DMS53 treated with DMSO at 0.1 percent for 48 hours (cell line): ENCODE data around the gene PDGFC.
"Not testable (repeated sequence)": the region's sequence is repeated elsewhere in the genome, so short reads cannot be mapped to it uniquely, and the experiment has no call there.

Experiments used
- DNase-seq: peaks from one replicate; lab custom pipeline; 2025; ENCODE audit not compliant: unreplicated experiment; lab: John Stamatoyannopoulos, UW

PDGFC gene

DNA sequence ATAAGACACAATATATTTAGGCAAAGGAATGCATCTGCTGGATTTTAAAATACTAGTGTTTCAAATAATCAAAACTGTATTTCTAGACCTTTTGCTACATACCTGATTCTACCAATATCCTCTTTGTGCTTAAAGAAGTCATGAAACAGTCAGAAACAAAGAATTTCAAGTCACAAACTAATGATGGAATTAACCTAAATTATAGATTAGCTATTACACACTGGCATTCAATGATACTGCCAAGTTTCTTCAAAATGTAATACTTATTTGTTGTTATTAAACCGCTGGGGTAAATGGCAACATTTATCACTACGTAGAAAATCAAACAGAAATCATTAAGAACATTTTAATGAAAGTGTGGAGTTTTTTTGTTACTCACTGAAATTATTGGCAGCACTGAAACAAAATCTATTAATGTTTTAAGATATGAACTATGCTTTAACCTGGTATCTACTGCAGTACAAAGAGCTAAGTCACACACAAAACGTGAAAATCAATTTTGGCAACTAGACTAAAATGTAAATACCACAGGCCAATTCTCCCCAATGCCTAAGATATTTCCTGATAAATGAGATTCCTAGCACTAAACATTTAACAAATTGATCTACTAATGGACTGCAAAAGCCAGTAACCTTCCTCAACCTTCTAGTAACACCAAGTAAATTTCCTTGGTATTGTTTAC, 19.4 kb downstream of the PDGFC start:
- DNase-seq = no peak

- no peak for DNase-seq
Measured at GRCh38 chr4:156950948-156951347, 20.7 kb downstream of the PDGFC start.

DNA sequence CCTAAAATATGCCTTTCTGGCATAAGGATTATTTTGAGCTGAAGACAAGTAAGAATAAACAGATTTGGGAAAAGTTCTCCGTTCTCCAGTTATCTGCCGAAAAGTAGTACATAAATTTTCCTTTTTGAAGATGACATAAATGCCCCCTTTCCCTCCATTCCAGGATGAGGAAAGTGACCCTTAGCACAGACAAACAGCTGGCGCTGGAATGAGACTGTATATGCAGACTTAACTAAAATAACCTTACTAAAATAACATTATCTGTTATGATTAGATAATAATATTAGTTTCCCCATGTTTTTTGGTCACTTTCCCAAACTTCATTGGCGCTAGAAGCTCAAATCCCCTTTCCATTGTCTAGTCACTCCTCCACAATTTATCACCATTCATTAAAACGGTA, 21.5 kb downstream of the PDGFC start:
- no peak for DNase-seq

- peak; percentile 20 for DNase-seq
Measured at GRCh38 chr4:156949373-156949814, 22.2 kb downstream of the PDGFC start.

GRCh38 chr4:156948738-156949137, 22.9 kb downstream of the PDGFC start:
- DNase-seq = no peak

DNA sequence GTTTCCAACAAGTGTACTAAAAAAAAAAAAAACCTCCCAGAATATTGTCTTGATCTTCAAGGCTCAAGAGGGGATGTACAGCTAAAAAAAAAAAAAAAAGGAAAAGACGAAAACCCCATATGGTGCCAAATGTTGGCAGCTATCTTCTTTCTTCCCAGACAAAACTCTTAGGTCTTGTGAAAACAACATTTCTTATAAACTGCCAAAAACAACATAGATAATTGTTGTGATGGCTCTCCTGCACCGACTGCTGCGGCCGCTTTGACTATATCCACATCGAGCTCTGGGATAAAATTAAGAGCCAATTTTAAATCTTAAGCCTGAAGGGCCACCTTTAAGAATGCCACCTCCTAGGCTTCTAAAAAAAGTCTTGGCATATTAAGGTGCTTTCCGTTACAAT, 23.5 kb downstream of the PDGFC start:
- no peak for DNase-seq

DNA sequence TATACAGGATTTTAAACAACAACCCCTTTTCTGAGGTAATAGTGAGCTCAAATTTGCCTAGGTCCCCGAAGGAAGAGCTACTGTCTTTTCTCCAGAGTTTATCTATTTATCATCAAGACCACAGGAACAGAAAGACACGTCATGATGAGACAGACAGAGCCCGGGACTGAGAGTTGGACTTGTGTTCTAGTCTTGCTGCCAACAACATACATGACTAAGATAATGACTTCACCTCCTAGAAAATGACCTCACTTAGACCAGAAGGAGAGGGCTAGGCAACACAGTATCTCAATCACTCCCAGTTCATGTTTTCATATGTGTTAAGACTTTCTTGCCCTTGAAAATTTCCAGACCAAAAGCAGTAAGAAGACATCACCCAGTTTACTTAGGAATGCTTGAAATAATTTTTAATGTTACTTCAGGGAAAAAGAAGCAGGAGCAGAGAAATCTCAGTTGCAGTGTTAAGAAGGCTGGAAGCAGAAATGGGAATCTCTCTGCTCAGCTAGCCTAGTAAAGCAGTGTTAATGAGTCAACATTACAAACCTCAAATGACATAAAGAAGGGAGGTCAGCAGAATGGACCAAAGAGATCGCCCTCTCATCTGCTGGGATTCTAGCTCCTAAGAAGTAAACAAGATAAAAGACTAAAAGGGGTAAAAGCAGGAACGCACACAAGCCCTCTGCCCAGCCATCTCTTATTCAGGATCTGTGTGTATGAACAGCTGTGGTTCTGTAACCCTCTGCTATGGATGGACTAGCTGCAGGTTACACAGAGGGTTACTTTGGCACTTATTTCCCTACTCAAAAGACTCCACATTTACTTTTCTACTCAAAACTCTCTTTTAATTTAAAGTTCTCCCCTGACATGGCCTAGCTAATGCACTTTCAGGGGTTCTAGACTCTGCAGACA, 24.8 kb downstream of the PDGFC start:
- no peak for DNase-seq

GRCh38 chr4:156945532-156945931, 26.1 kb downstream of the PDGFC start:
- no peak for DNase-seq

GRCh38 chr4:156942991-156943390, 28.6 kb downstream of the PDGFC start:
- no peak for DNase-seq

DNA sequence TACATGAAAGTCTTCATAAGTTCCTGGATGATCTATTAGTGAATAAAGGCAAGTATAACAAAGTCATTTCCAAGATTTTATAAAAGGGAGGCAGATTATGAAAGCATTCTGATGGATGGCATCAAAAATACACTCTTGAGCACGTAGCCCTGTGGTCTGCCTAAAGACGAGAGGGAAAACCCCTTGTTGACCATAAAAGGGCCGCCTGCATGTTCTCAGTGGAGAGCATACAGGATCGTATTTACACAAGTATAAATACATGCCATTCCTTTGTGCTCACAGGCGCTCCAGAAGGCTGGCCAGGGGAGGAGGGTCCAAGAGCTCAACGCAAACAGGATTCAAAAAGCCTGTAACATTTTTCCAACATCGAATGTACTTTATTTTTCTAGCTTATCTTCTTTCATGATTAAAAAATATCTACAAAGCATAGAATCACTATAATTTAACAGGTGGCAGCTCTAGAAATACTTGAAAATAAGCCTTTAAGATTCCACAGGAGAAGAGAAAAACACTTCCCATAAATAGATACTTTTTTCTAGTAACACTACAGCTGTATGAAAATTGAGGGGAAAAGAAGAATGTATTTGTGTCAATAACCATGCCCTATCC, 29.6 kb downstream of the PDGFC start:
- DNase-seq = peak; percentile 78

DNA sequence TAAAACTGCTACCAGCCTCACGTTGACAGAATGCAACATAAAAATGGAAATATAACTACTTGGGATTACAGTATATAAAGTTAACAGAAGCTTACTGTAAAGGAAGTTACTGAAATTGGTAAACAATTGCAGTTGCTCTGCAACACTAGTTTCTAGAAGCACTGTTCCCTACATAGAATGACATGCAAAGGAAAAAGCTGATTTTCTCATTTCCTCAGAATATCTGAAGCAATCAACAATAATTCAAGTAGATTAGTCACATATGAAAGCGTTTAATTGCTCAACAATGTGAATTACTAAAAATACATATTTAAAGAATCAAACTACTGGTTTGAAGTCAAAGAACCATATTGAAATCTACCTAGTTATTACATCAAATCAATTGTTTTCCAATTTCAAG, 31.8 kb downstream of the PDGFC start:
- DNase-seq = no peak

- no peak for DNase-seq
Measured at GRCh38 chr4:156939139-156939538, 32.5 kb downstream of the PDGFC start.

DNA sequence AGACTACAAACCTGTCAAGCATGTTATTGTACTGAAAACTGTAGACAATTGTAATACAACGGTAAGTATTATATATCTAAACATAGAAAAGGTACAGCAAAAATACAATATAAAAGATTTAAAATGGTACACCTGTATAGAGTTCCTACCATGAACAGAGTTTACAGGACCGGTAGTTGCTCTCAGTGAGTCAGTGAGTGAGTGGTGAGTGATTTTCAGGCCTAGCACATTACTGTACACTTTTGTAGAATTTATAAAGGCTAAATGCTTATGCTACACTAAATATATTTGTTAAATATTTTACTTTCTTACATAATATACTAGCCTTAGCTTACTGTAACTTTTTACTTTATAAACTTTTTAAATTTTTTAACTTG, 37.4 kb downstream of the PDGFC start:
- DNase-seq = no peak

GRCh38 chr4:156933633-156934258, 37.9 kb downstream of the PDGFC start:
- peak; percentile 8 for DNase-seq

GRCh38 chr4:156932360-156932759, 39.2 kb downstream of the PDGFC start:
- DNase-seq = not testable (repeated sequence)

GRCh38 chr4:156931267-156931666, 40.3 kb downstream of the PDGFC start:
- DNase-seq = peak; percentile 37

DNA sequence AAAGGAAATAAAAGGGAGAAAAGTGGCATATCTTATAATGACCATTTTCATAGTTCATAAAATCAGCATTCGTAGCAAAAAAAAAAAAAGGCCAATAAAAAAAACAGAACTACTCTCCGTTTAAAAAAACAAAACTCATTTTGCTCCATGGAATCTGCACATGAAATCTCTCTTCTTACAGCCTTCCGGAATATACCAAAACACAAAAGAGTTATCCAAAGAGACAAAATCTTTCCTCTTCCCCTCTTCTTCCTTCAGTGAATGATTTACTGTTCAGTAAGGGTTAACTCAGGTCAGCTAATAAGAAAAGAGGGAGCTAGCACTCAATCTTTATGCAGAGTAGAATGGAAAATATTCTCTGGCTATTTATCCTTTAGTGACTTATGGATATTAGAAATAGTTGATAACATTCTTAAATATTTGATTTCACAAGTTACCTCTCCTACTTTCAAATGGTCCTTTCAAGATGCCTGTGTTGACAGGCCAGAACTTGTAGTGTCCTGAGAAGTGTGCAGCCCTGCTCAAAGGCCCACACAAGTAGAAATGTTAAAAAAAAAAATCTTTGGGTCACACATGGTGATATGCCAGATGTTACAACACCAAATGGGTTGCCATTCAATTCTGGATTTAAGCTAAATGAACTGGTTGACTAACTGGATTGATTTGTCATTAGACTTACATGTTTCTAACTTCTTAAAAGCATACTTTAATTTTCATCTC, 42.1 kb downstream of the PDGFC start:
- no peak for DNase-seq

DNA sequence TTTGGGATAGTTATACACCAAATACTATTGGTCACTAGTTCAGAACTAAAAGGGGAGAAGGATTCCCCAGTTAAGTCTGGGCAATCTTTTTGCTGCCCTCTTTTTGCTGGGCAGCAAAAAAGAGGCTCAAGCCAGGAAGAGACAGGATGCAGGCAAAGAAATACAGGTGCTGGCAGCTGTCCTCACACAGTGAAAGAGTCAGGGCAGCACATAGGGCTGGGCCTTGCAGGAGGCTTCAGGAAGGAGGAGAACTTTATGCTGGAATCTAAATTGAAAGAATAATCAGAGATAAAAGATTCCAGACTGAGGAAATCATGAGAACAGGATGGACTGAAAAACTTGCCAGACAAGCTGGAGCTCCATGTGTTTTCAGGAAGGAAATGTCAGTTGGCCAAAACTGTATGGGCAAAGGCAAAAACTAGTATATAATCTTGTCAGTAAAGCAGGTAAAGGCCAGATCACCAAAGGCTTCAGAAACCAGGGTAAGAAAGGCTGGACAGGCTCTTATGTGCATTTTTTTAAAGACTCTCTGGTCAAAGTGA, 46.8 kb downstream of the PDGFC start:
- no peak for DNase-seq

DNA sequence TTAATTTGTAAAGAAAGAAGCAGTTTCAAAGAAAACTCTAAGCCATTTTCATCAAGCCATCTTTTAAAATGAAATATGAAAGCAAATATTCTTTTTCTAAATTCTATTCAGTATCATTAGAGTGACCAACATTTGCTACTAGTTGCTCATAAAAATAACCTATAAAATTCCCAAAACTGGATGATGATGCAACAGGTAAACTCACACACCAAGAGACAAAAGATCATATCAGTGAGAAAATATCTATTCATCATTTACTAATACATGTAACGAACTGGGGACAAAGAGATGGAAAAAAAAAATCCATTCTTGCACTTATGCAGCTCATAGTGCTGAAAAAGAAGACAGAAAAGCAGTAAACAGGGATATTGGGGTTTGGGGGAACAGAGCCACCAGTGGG, 48.1 kb downstream of the PDGFC start:
- DNase-seq = no peak

DNA sequence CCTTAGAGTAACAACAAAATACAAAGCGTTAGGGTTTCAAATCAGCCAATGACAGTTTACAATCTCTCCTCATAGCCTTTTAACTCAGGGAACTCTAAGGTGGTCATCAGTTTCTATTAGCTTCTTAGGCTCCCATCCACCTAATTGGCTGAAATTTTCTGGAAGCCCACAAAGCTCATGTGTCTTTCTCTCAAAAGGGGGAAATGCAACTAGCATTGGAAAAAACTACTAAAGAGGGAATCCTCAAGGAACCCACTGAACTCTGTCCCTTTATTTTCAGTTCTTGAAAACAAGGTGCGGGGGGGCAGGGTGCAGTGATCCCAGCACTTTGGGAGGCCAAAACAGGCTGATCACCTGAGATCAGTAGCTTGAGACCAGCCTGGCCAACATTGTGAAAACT, 56.4 kb downstream of the PDGFC start:
- DNase-seq = no peak

GRCh38 chr4:156913234-156913633, 58.4 kb downstream of the PDGFC start:
- DNase-seq = no peak
